Endothelial cell of umbilical vein (primary cell): ENCODE data around the gene ZNF664.

ENCODE experiments used
- EZH2 ChIP-seq: IDR thresholded peaks from 2 replicates; pipeline ENCODE4 v1.6.1; 2012; ENCODE audit warnings: borderline replicate concordance, low read depth, mild to moderate bottlenecking, moderate library complexity, low read length, inconsistent platforms; ENCODE audit not compliant: severe bottlenecking
- JUN ChIP-seq: IDR thresholded peaks from 2 replicates; pipeline ENCODE4 v1.6.1; 2011; ENCODE audit warnings: borderline replicate concordance, low read depth; ENCODE audit not compliant: insufficient read length, insufficient read depth
- MYC ChIP-seq: IDR thresholded peaks from one replicate; pipeline ENCODE4 v1.6.1; 2011; ENCODE audit warnings: mild to moderate bottlenecking, low read depth, low read length
- POLR2A ChIP-seq: IDR thresholded peaks from 2 replicates; pipeline ENCODE4 v1.6.1; 2012; ENCODE audit warnings: low read depth, mild to moderate bottlenecking, control low read depth, low read length
- POLR2AphosphoS5 ChIP-seq: IDR thresholded peaks from 2 replicates; pipeline ENCODE4 v1.6.1; 2012; ENCODE audit warnings: low read depth, mild to moderate bottlenecking, control low read depth, low read length, moderate library complexity; ENCODE audit not compliant: insufficient read depth
- TF ChIP-seq, protein P1 (sequence below), 2 donors: IDR thresholded peaks; 1 replicate in 1 of 2; 2 replicates in 1 of 2; pipeline ENCODE4 v1.5.1; 2011; ENCODE audit warnings: low read length in 2 of 2, mild to moderate bottlenecking in 2 of 2, moderate library complexity in 2 of 2, control low read depth in 1 of 2, inconsistent platforms in 1 of 2, low read depth in 1 of 2; ENCODE audit not compliant: insufficient read depth in 1 of 2; ENCODE audit errors: extremely low read depth in 1 of 2
- TF ChIP-seq, protein P2 (sequence below): IDR thresholded peaks from 2 replicates; pipeline ENCODE4 v1.6.1; 2011; ENCODE audit not compliant: insufficient read depth, insufficient read length

DNA sequence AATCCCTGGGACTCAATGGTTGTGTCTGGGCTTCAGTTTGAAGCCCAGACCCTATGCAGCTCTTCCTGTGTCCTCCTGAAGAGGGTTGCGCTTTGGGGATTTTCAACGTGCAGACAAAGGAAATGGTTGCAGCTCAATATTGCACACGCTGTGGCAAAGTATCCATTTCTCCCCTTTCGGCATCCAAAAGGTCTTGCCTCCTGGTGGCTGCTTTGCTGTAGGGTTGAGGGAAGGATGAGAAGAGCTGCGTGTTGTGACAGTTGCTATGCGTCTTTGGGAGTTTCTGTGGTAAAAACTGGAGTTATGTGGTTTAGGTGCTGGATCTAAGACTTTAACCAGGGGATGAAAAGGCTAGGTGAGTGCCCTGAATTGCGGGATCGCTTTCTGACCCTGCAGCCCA lies 71.0 kb downstream of the ZNF664 start:
- TF ChIP-seq, protein P1, sequence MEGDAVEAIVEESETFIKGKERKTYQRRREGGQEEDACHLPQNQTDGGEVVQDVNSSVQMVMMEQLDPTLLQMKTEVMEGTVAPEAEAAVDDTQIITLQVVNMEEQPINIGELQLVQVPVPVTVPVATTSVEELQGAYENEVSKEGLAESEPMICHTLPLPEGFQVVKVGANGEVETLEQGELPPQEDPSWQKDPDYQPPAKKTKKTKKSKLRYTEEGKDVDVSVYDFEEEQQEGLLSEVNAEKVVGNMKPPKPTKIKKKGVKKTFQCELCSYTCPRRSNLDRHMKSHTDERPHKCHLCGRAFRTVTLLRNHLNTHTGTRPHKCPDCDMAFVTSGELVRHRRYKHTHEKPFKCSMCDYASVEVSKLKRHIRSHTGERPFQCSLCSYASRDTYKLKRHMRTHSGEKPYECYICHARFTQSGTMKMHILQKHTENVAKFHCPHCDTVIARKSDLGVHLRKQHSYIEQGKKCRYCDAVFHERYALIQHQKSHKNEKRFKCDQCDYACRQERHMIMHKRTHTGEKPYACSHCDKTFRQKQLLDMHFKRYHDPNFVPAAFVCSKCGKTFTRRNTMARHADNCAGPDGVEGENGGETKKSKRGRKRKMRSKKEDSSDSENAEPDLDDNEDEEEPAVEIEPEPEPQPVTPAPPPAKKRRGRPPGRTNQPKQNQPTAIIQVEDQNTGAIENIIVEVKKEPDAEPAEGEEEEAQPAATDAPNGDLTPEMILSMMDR (IDR thresholded peaks at IDR 0.05; ENCODE audit: extremely low read depth in 1 of 2, insufficient read depth in 1 of 2, low read depth in 1 of 2, low read length in 2 of 2), result no peak
- no peak for TF ChIP-seq EZH2
- TF ChIP-seq POLR2A, result no peak
- TF ChIP-seq POLR2AphosphoS5, result no peak
- no peak for TF ChIP-seq MYC
- no peak for TF ChIP-seq JUN
- TF ChIP-seq, protein P2, sequence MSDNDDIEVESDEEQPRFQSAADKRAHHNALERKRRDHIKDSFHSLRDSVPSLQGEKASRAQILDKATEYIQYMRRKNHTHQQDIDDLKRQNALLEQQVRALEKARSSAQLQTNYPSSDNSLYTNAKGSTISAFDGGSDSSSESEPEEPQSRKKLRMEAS, result no peak
